Lower lobe of right lung (tissue), 2 donors: ENCODE data around the gene CPEB2. TPM values are rescaled to one million over a fixed set of nuclear protein-coding genes. Genes with fewer than 3 reads are reported as not detected.
A peak's percentile ranks its signal among the peaks of the same experiment; 100 is the strongest.

Experiments used
- ATAC-seq, 2 donors: fragments of 200-7000 bp; cut with Tn5 transposase; one replicate each; pipeline ENCODE4 v1.9.1; 2020 to 2022; ENCODE audit warnings: mild to moderate bottlenecking in 2 of 2, moderate library complexity in 2 of 2
- DNase-seq: peaks from one replicate; pipeline ENCODE4 v3.0.0-alpha.2; 2020
- H3K27ac ChIP-seq: fragments of 200-600 bp; one replicate; pipeline ENCODE4 v1.8.0; 2022
- H3K27me3 ChIP-seq: fragments of 200-600 bp; one replicate; pipeline ENCODE4 v1.8.0; 2022; ENCODE audit warnings: low read depth
- H3K36me3 ChIP-seq: fragments of 200-600 bp; one replicate; pipeline ENCODE4 v1.8.0; 2022; ENCODE audit warnings: mild to moderate bottlenecking
- H3K4me1 ChIP-seq: fragments of 200-600 bp; one replicate; pipeline ENCODE4 v1.8.0; 2022
- H3K4me3 ChIP-seq: fragments of 200-600 bp; one replicate; pipeline ENCODE4 v1.8.0; 2022; ENCODE audit warnings: mild to moderate bottlenecking
- H3K9me3 ChIP-seq: fragments of 200-600 bp; one replicate; pipeline ENCODE4 v1.8.0; 2022
- CTCF ChIP-seq: fragments of 200-600 bp; IDR thresholded peaks from one replicate; pipeline ENCODE4 v1.8.0; 2022; ENCODE audit warnings: antibody characterized with exemption, mild to moderate bottlenecking
- intact Hi-C: fragments of 100-400 bp; cut with DNase I; formaldehyde crosslinking; loops from one replicate; pipeline ENCODE4 v1.11.0; 2022
- total RNA-seq: library from RNA; stranded (reverse); fragmentation: NEBNext Ultra II Directional; extraction: Animal tissue kit (Norgen Biotek cat#: 25700); gene quantifications from one replicate; pipeline ENCODE4 v1.2.1, GENCODE V29; 2021
- donor health status: DM: no; HTN: yes; CAD: no; lungs with severe emphysema.

The CPEB2 gene
- total RNA-seq, 1 donor from 2014 or later = 22.5 TPM

- Histone ChIP-seq H3K36me3 (no peaks in the 10 kb centered on the region), H3K9me3 (no peaks in the 10 kb centered on the region), H3K27ac (no peak overlapping the region), H3K4me3 (no peak overlapping the region), H3K4me1 (no peaks in the 10 kb centered on the region), H3K27me3 (no peaks in the 10 kb centered on the region)
- intact Hi-C loops = no loop called here
- TF ChIP-seq CTCF = no peak
- no peak for ATAC-seq
- no peak for DNase-seq
Observed at GRCh38 chr4:14994242-14994641, 8.0 kb upstream of the CPEB2 start.

- DNase-seq (peak; percentile 80), ATAC-seq (peak; percentile 15 to 26)
- no peak for TF ChIP-seq CTCF
- no peaks in the 10 kb centered on the region for H3K36me3 ChIP-seq
- peak overlapping the region; percentile 100 for H3K27ac ChIP-seq
- H3K9me3 ChIP-seq = no peaks in the 10 kb centered on the region
- peaks cover 12% of the 10 kb centered on the region for H3K4me1 ChIP-seq
- H3K4me3 ChIP-seq = peak overlapping the region; percentile 73
- no peaks in the 10 kb centered on the region for H3K27me3 ChIP-seq
- intact Hi-C loops = no loop called here
Observed at GRCh38 chr4:15001248-15001868, 923 bp upstream of the CPEB2 start.

- intact Hi-C loops = no loop called here
- H3K36me3 ChIP-seq = peaks cover 5% of the 10 kb centered on the region
- TF ChIP-seq CTCF = no peak
- DNase-seq = peak; percentile 90
- no peaks in the 10 kb centered on the region for H3K27me3 ChIP-seq
- ATAC-seq = peak; percentile 56 to 68
- peaks cover 26% of the 10 kb centered on the region for H3K4me1 ChIP-seq
- H3K4me3 ChIP-seq = peak overlapping the region; percentile 73
- H3K27ac ChIP-seq = peak overlapping the region; percentile 100
- no peaks in the 10 kb centered on the region for H3K9me3 ChIP-seq
Observed at GRCh38 chr4:15002659-15003400, 549 bp downstream of the CPEB2 start.

GRCh38 chr4:15003401-15003890 lies 1.2 kb downstream of the CPEB2 start:
- intact Hi-C loops = no loop called here
- peaks cover 32% of the 10 kb centered on the region for H3K4me1 ChIP-seq
- H3K36me3 ChIP-seq = peaks cover 11% of the 10 kb centered on the region
- H3K4me3 ChIP-seq = peak overlapping the region; percentile 73
- H3K27ac ChIP-seq = peak overlapping the region; percentile 100
- no peak for TF ChIP-seq CTCF
- no peaks in the 10 kb centered on the region for H3K27me3 ChIP-seq
- ATAC-seq (peak in 1 of 2 donors; percentile 1), DNase-seq (peak; percentile 79)
- no peaks in the 10 kb centered on the region for H3K9me3 ChIP-seq

GRCh38 chr4:15003891-15004738 lies 1.8 kb downstream of the CPEB2 start:
- peaks cover 18% of the 10 kb centered on the region for H3K36me3 ChIP-seq
- DNase-seq (peak; percentile 77), ATAC-seq (peak; percentile 4 to 11)
- peaks cover 32% of the 10 kb centered on the region for H3K4me1 ChIP-seq
- no peaks in the 10 kb centered on the region for H3K27me3 ChIP-seq
- H3K27ac ChIP-seq = peak overlapping the region; percentile 100
- no peaks in the 10 kb centered on the region for H3K9me3 ChIP-seq
- H3K4me3 ChIP-seq = peak overlapping the region; percentile 73
- TF ChIP-seq CTCF = no peak
- intact Hi-C loops = no loop called here
